ENCODE measurements around the gene ANKUB1. TPM values are rescaled to one million over a fixed set of nuclear protein-coding genes. Genes with fewer than 3 reads are reported as not detected.

The ANKUB1 gene
- total and polyA plus RNA-seq, 2 donors (not counting 1 experiment from before 2014, with no cell fraction given): not detected

DNA sequence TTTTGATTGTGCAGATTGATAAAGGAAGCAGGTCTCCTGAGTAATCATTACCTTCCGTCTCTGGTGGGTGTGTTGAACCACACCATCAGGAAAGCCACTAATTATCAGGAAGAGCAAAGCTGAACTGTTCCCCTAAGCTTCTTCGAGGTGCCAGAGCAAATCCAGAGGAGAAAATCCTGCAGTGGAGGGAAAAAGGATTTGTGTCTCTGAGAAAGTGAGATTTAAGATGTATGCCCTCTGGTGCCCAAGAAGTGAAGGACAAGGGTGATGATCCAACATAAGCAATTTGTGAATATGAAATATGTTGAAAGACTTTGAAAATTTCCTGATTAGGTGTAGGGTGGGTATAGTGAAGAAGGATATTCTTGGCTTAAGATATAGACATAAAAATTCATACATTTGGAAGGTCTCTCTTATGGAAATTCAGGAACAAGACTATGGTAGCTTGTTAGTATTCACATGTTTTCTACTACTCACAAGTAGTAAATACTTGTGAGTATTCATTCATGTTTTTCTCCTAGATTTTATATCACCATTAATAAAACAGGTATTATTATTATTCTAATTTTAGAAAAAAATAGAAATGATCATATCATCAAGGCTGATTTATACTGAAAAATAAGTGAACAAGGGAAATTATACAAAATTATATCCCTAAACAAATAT lies 74.8 kb downstream of the ANKUB1 start:
- Mint-ChIP-seq H3K4me3 (peak overlapping the region; percentile 47), H3K27ac (no peak overlapping the region), H3K4me1 (no peaks in the 10 kb centered on the region), H3K9me3 (ENCODE audit: insufficient read depth) (peaks cover 9% of the 10 kb centered on the region), H3K27me3 (peaks cover under 1% of the 10 kb centered on the region)
- Histone ChIP-seq H3K79me2 (ENCODE audit: control insufficient read depth, insufficient read depth, low read length) (no peaks in the 10 kb centered on the region), H4K20me1 (ENCODE audit: control insufficient read depth, insufficient read depth, low read length, poor library complexity, severe bottlenecking) (no peaks in the 10 kb centered on the region), H3K9ac (ENCODE audit: low read length) (peak overlapping the region; percentile 33), H3K36me3 (replicated peaks in 1 of 2; ENCODE audit: control extremely low read depth in 1 of 2, control insufficient read depth in 1 of 2, extremely low read depth in 1 of 2, insufficient read depth in 2 of 2, low read length in 1 of 2) (no peaks in the 10 kb centered on the region), H2AFZ (ENCODE audit: insufficient read depth, low read depth, low read length, poor library complexity, severe bottlenecking) (no peak overlapping the region), H3K4me3 (ENCODE audit: control extremely low read depth in 1 of 5, extremely low read depth in 1 of 5, insufficient read depth in 1 of 5, low read depth in 2 of 5, low read length in 4 of 5) (peak overlapping the region in 2 of 5 experiments; percentile 31 to 37), H3K4me2 (replicated peaks; ENCODE audit: low read depth, low read length, poor library complexity, severe bottlenecking) (peak overlapping the region; percentile 31), H3K27ac (ENCODE audit: low read length in 2 of 2) (no peak overlapping the region), H3K4me1 (ENCODE audit: control insufficient read depth in 2 of 2, insufficient read depth in 2 of 2, low read length in 2 of 2) (no peaks in the 10 kb centered on the region), H3K9me3 (ENCODE audit: control extremely low read depth in 1 of 3, control insufficient read depth in 2 of 3, insufficient read depth in 1 of 3, low read length in 2 of 3) (peaks cover 0 to 5% (median 3%) of the 10 kb centered on the region in 3 donors), H3K27me3 (replicated peaks in 1 of 4; ENCODE audit: control extremely low read depth in 1 of 4, control insufficient read depth in 3 of 4, insufficient read depth in 4 of 4, low read length in 3 of 4) (no peaks in the 10 kb centered on the region)
- DNase-seq (peak; percentile 36), ATAC-seq (ENCODE audit: low read depth) (no peak)
- POLR2A ChIA-PET: no interaction called here
- CTCF ChIA-PET: interaction anchor here (0.7 to 2.3 kb wide), 9 partner anchors 12 to 195 kb away, joined by 3 to 15 read pairs (median 3); no protein-coding TSS in a partner anchor
- TF ChIP-seq, protein P1, sequence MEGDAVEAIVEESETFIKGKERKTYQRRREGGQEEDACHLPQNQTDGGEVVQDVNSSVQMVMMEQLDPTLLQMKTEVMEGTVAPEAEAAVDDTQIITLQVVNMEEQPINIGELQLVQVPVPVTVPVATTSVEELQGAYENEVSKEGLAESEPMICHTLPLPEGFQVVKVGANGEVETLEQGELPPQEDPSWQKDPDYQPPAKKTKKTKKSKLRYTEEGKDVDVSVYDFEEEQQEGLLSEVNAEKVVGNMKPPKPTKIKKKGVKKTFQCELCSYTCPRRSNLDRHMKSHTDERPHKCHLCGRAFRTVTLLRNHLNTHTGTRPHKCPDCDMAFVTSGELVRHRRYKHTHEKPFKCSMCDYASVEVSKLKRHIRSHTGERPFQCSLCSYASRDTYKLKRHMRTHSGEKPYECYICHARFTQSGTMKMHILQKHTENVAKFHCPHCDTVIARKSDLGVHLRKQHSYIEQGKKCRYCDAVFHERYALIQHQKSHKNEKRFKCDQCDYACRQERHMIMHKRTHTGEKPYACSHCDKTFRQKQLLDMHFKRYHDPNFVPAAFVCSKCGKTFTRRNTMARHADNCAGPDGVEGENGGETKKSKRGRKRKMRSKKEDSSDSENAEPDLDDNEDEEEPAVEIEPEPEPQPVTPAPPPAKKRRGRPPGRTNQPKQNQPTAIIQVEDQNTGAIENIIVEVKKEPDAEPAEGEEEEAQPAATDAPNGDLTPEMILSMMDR (IDR thresholded peaks at IDR 0.05): peak; percentile 75
- no peak for TF ChIP-seq EZH2 (IDR thresholded peaks at IDR 0.05; ENCODE audit: borderline replicate concordance, insufficient read depth, low read depth, low read length, poor library complexity, severe bottlenecking)
- WGBS (ENCODE audit: insufficient coverage): 33% methylated on average over 2 of the region's 2 CpGs
- intact Hi-C loops (cut with micrococcal nuclease): loop anchor here (1.0 kb wide), 2 partner anchors 148 to 444 kb away; no protein-coding TSS in a partner anchor

DNA sequence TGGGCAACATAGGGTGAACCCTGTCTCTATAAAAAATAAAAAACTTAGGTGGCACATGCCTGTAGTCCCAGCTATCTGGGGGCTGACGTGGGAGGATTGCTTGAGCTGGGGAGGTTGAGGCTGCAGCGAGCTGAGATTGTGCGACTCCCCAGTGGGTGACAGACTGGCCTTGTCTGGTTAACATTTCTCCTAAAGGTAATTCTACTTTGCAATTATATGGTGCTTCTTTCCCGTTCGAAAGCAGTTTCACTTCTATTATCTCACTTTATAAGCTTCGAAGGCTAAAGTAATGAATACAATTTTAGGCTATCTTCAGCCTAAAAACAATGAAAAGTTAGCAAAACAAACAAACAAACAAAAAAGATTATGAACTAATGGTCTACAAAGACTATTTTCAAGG lies 75.4 kb downstream of the ANKUB1 start:
- DNase-seq: no peak
- ATAC-seq (ENCODE audit: low read depth): no peak
- intact Hi-C loops (cut with micrococcal nuclease): loop anchor here (1.0 kb wide), 2 partner anchors 148 to 444 kb away; no protein-coding TSS in a partner anchor
- Histone ChIP-seq H3K79me2 (ENCODE audit: control insufficient read depth, insufficient read depth, low read length) (no peaks in the 10 kb centered on the region), H3K27me3 (replicated peaks in 1 of 4; ENCODE audit: control extremely low read depth in 1 of 4, control insufficient read depth in 3 of 4, insufficient read depth in 4 of 4, low read length in 3 of 4) (no peaks in the 10 kb centered on the region), H2AFZ (ENCODE audit: insufficient read depth, low read depth, low read length, poor library complexity, severe bottlenecking) (no peak overlapping the region), H3K27ac (ENCODE audit: low read length in 2 of 2) (no peak overlapping the region), H3K4me1 (ENCODE audit: control insufficient read depth in 2 of 2, insufficient read depth in 2 of 2, low read length in 2 of 2) (no peaks in the 10 kb centered on the region), H3K9ac (ENCODE audit: low read length) (peak overlapping the region; percentile 33), H3K4me3 (ENCODE audit: control extremely low read depth in 1 of 5, extremely low read depth in 1 of 5, insufficient read depth in 1 of 5, low read depth in 2 of 5, low read length in 4 of 5) (peak overlapping the region in 2 of 5 experiments; percentile 31 to 37), H3K36me3 (replicated peaks in 1 of 2; ENCODE audit: control extremely low read depth in 1 of 2, control insufficient read depth in 1 of 2, extremely low read depth in 1 of 2, insufficient read depth in 2 of 2, low read length in 1 of 2) (no peaks in the 10 kb centered on the region), H3K4me2 (replicated peaks; ENCODE audit: low read depth, low read length, poor library complexity, severe bottlenecking) (peak overlapping the region; percentile 31), H4K20me1 (ENCODE audit: control insufficient read depth, insufficient read depth, low read length, poor library complexity, severe bottlenecking) (no peaks in the 10 kb centered on the region), H3K9me3 (ENCODE audit: control extremely low read depth in 1 of 3, control insufficient read depth in 2 of 3, insufficient read depth in 1 of 3, low read length in 2 of 3) (peaks cover 0 to 5% (median 3%) of the 10 kb centered on the region in 3 donors)
- peak overlapping the region; percentile 47 for H3K4me3 Mint-ChIP-seq
- 86% methylated on average over 2 of the region's 6 CpGs for WGBS (ENCODE audit: insufficient coverage)
- TF ChIP-seq, protein P1 (IDR thresholded peaks at IDR 0.05): no peak
- no peak for TF ChIP-seq EZH2 (IDR thresholded peaks at IDR 0.05; ENCODE audit: borderline replicate concordance, insufficient read depth, low read depth, low read length, poor library complexity, severe bottlenecking)
- ChIA-PET POLR2A (no interaction called here), CTCF (interaction anchor here (0.7 to 2.3 kb wide), 8 partner anchors 12 to 194 kb away, joined by 3 to 15 read pairs (median 4); no protein-coding TSS in a partner anchor)
- no peaks in the 10 kb centered on the region for H3K4me1 Mint-ChIP-seq
- no peaks in the 10 kb centered on the region for H3K27me3 Mint-ChIP-seq
- no peak overlapping the region for H3K27ac Mint-ChIP-seq
- peaks cover 9% of the 10 kb centered on the region for H3K9me3 Mint-ChIP-seq (ENCODE audit: insufficient read depth)
